HepG2 (cell line): ENCODE measurements around the gene RYR2. TPM values are rescaled to one million over a fixed set of nuclear protein-coding genes. Genes with fewer than 3 reads are reported as not detected.

Source experiments
- ATAC-seq: fragments of 200-7000 bp; cut with Tn5 transposase; 3 replicates; pipeline ENCODE4 v1.9.1; 2020; ENCODE audit warnings: mild to moderate bottlenecking, moderate library complexity
- BruUV-seq: library from RNA; stranded (reverse); fragments of 400-500 nt; replicated peaks from 2 replicates; lab custom pipeline; 2021; lab: Mats Ljungman, UMichigan
- CTCF ChIA-PET: fragments of 300-600 bp; formaldehyde crosslinking; extraction: SDS; loops from one replicate; lab custom pipeline; 2021; ENCODE audit warnings: low total read pairs, inconsistent platforms, low intra/inter-chr PET ratio; lab: Yijun Ruan, JAX
- POLR2A ChIA-PET: fragments of 350-600 bp; sonication (Branson Sonifier 250); formaldehyde crosslinking; loops from one replicate; lab custom pipeline; 2020; ENCODE audit warnings: antibody characterized with exemption, inconsistent platforms; lab: Yijun Ruan, JAX
- DNase-seq: peaks from one replicate; pipeline ENCODE4 v3.0.0-alpha.2; 2015; ENCODE audit warnings: low spot score
- FAIRE-seq: peaks from 3 replicates; lab custom pipeline; 2011; peaks lifted over from hg19 to GRCh38; lab: Jason Lieb, UNC
- H2AFZ ChIP-seq: one replicate; pipeline ENCODE4 v1.6.1; 2011; ENCODE audit warnings: low read length, inconsistent platforms
- H3K27ac ChIP-seq: fragments of 300-600 bp; 3 replicates; pipeline ENCODE4 v1.8.0; 2011; ENCODE audit warnings: mixed run types, mild to moderate bottlenecking, mixed read lengths, low read length, inconsistent platforms; ENCODE audit not compliant: insufficient read depth; ENCODE audit errors: extremely low read length
- H3K27me3 ChIP-seq, 2 experiments: fragments of 200-600 bp in 1 of 2; 2 replicates in 1 of 2; 3 replicates in 1 of 2; pipeline versions ENCODE4 v1.6.0 to v1.8.0; 2011; ENCODE audit warnings: low read length in 2 of 2, mild to moderate bottlenecking in 2 of 2, moderate library complexity in 2 of 2, inconsistent platforms in 1 of 2; ENCODE audit not compliant: insufficient read depth in 2 of 2, control insufficient read depth in 1 of 2
- H3K36me3 ChIP-seq, 2 experiments: fragments of 200-600 bp in 1 of 2; replicated peaks in 1 of 2; 2 replicates in 1 of 2; 3 replicates in 1 of 2; pipeline versions ENCODE4 v1.5.1 to v1.8.0; 2011; ENCODE audit warnings: low read length in 2 of 2, inconsistent platforms in 1 of 2; ENCODE audit not compliant: insufficient read depth in 2 of 2, control insufficient read depth in 1 of 2
- H3K4me1 ChIP-seq: 2 replicates; pipeline ENCODE4 v1.5.1; 2012; ENCODE audit warnings: low read length, inconsistent platforms; ENCODE audit not compliant: insufficient read depth
- H3K4me2 ChIP-seq: 2 replicates; pipeline ENCODE4 v1.6.0; 2011; ENCODE audit warnings: low read depth, low read length, inconsistent platforms
- H3K4me3 ChIP-seq, 3 experiments: fragments of 200-600 bp in 1 of 3; sonication (generic), shearing (Covaris generic) in 1 of 3; replicated peaks in 1 of 3; 2 replicates each; pipeline ENCODE4 v1.5.1; 2011 to 2016; ENCODE audit warnings: low read length in 3 of 3, inconsistent platforms in 2 of 3, low read depth in 2 of 3, mild to moderate bottlenecking in 2 of 3, control low read depth in 1 of 3, mixed read lengths in 1 of 3; ENCODE audit not compliant: insufficient read depth in 1 of 3
- H3K79me2 ChIP-seq: one replicate; pipeline ENCODE4 v1.6.1; 2011; ENCODE audit warnings: low read length, inconsistent platforms; ENCODE audit not compliant: insufficient read depth
- H3K9ac ChIP-seq: 2 replicates; pipeline ENCODE4 v1.6.0; 2011; ENCODE audit warnings: mild to moderate bottlenecking, low read depth, low read length, inconsistent platforms; ENCODE audit not compliant: insufficient read depth
- H3K9me3 ChIP-seq: 2 replicates; pipeline ENCODE4 v1.5.1; 2012; ENCODE audit warnings: mild to moderate bottlenecking, low read length
- H4K20me1 ChIP-seq: 2 replicates; pipeline ENCODE4 v1.6.0; 2011; ENCODE audit warnings: inconsistent platforms, mild to moderate bottlenecking, low read length, moderate library complexity; ENCODE audit not compliant: insufficient read depth
- ATM ChIP-seq: fragments of 450-650 bp; IDR thresholded peaks from 2 replicates; pipeline ENCODE4 v1.7.1; 2017; ENCODE audit warnings: mild to moderate bottlenecking, borderline replicate concordance
- FOSL1 ChIP-seq: sonication (generic); formaldehyde crosslinking; IDR thresholded peaks from 2 replicates; pipeline ENCODE4 v1.9.0; 2021; ENCODE audit warnings: missing genetic modification reagents, borderline replicate concordance
- GFI1 ChIP-seq: sonication (generic); formaldehyde crosslinking; IDR thresholded peaks from 2 replicates; pipeline ENCODE4 v1.5.0; 2020; ENCODE audit warnings: missing genetic modification reagents, mild to moderate bottlenecking, borderline replicate concordance
- IRF9 ChIP-seq: sonication (generic); formaldehyde crosslinking; IDR thresholded peaks from 2 replicates; pipeline ENCODE4 v1.8.0; 2022; ENCODE audit warnings: missing genetic modification reagents, mild to moderate bottlenecking, borderline replicate concordance
- MXD4 ChIP-seq: IDR thresholded peaks from 2 replicates; pipeline ENCODE4 v1.6.1; 2016; ENCODE audit warnings: mild to moderate bottlenecking, missing biosample characterization, missing genetic modification reagents
- PAX8 ChIP-seq: sonication (generic); formaldehyde crosslinking; IDR thresholded peaks from 2 replicates; pipeline ENCODE4 v1.8.0; 2022; ENCODE audit warnings: mild to moderate bottlenecking, missing genetic modification reagents, borderline replicate concordance
- PHF5A ChIP-seq: IDR thresholded peaks from one replicate; pipeline ENCODE4 v1.6.1; 2018; ENCODE audit warnings: low read depth, missing genetic modification reagents; ENCODE audit not compliant: unreplicated experiment
- RARA ChIP-seq: IDR thresholded peaks from 2 replicates; pipeline ENCODE4 v1.6.1; 2016; ENCODE audit warnings: missing genetic modification reagents, missing compliant biosample characterization
- TEAD2 ChIP-seq: sonication (generic); formaldehyde crosslinking; IDR thresholded peaks from 2 replicates; pipeline ENCODE4 v1.9.0; 2021; ENCODE audit warnings: missing genetic modification reagents
- WIZ ChIP-seq: sonication (generic); formaldehyde crosslinking; IDR thresholded peaks from 2 replicates; pipeline ENCODE4 v1.5.1; 2020; ENCODE audit warnings: mild to moderate bottlenecking, missing genetic modification reagents
- ZBTB14 ChIP-seq: sonication (generic); formaldehyde crosslinking; IDR thresholded peaks from 2 replicates; pipeline ENCODE4 v1.4.0; 2020; ENCODE audit warnings: missing genetic modification reagents
- ZFP91 ChIP-seq: sonication (generic); formaldehyde crosslinking; IDR thresholded peaks from 2 replicates; pipeline ENCODE4 v1.9.0; 2022; ENCODE audit warnings: missing genetic modification reagents, mild to moderate bottlenecking, borderline replicate concordance
- ZNF556 ChIP-seq: sonication (generic); formaldehyde crosslinking; IDR thresholded peaks from 2 replicates; pipeline ENCODE4 v1.4.0; 2020; ENCODE audit warnings: mild to moderate bottlenecking, missing genetic modification reagents, borderline replicate concordance
- WGBS: methylation state at CpG from one replicate; pipeline ENCODE4 v1.1.6; 2017; ENCODE audit warnings: low lambda C conversion rate; 5-methylcytosine and 5-hydroxymethylcytosine counted together
- in situ Hi-C: cut with HindIII; loops from 2 replicates; pipeline ENCODE4 v1.10.0; 2017; ENCODE audit warnings: low pct_unique_long_range_greater_than_20kb; ENCODE audit not compliant: extremely low pct_ligation_motif_present
- intact Hi-C: fragments of 100-400 bp; cut with micrococcal nuclease; formaldehyde crosslinking; loops from one replicate; pipeline ENCODE4 v1.10.0; 2022; ENCODE audit not compliant: unreplicated experiment
- polyA plus RNA-seq, 8 experiments: library from polyadenylated mRNA; depleted of rRNA in 3 of 8; stranded (reverse) in 7 of 8; unstranded in 1 of 8; fragments of >200 nt; fragmentation: Illumina TruSeq in 4 of 8; extraction: Trizol in 4 of 8; gene quantifications; 2 replicates each; pipeline versions ENCODE4 v1.2.1 to v1.2.3, GENCODE V29; 2011 to 2016; ENCODE audit warnings: low read depth in 4 of 8, missing spikeins in 1 of 8, mixed read lengths in 1 of 8; ENCODE audit not compliant: insufficient read depth in 1 of 8
- total RNA-seq, 5 experiments: library from RNA; depleted of rRNA; stranded (reverse); fragments of >200 nt; fragmentation: Illumina TruSeq; extraction: Trizol; gene quantifications; 2 replicates each; pipeline ENCODE4 v1.2.3, GENCODE V29; 2016; ENCODE audit warnings: low read depth in 1 of 5

RYR2 gene
- total and polyA plus RNA-seq, 2 of the 13 experiments (the other 11 are each of a cell fraction or from before 2014, with no cell fraction given), result not detected

- H3K9ac ChIP-seq, result no peak overlapping the region
- no peak for ATAC-seq
- TF ChIP-seq PAX8 (CRISPR knock-in tag) (no peak), RARA (CRISPR knock-in tag) (no peak), FOSL1 (CRISPR knock-in tag) (no peak), ZFP91 (no peak), PHF5A (no peak), TEAD2 (no peak), ZNF556 (CRISPR knock-in tag) (no peak), ZBTB14 (CRISPR knock-in tag) (no peak), ATM (no peak), IRF9 (CRISPR knock-in tag) (no peak), WIZ (no peak), GFI1 (no peak), MXD4 (CRISPR knock-in tag) (no peak)
- TF ChIP-seq, all 625 proteins: peak for 0
- in situ Hi-C loops, result loop anchor here (10.0 to 25.0 kb wide), 3 partner anchors 804 to 1457 kb away; partner anchors contain the start of gene HEATR1
- ChIA-PET CTCF (no interaction called here), POLR2A (no interaction called here)
- WGBS, result 11% methylated on average over 4 of the region's 9 CpGs
- Histone ChIP-seq H3K79me2 (no peaks in the 10 kb centered on the region), H3K4me2 (no peak overlapping the region), H3K27ac (no peak overlapping the region), H3K27me3 (no peaks in the 10 kb centered on the region), H3K36me3 (no peaks in the 10 kb centered on the region), H3K4me3 (no peak overlapping the region), H2AFZ (no peak overlapping the region), H3K4me1 (peaks cover 5% of the 10 kb centered on the region; the same call in 1 of the 2 replicates), H3K9me3 (no peaks in the 10 kb centered on the region), H4K20me1 (no peaks in the 10 kb centered on the region)
- no TSS peak for BruUV-seq
- DNase-seq, result no peak
- intact Hi-C loops, result no loop called here
- no peak for FAIRE-seq
Observed at GRCh38 chr1:237568955-237569354, 527.0 kb downstream of the RYR2 start.
